DMS 273 treated with DMSO at 0.1 percent for 48 hours (cell line): Measurements from ENCODE around the gene RBM17.
"Not testable (repeated sequence)": the region's sequence is repeated elsewhere in the genome, so short reads cannot be mapped to it uniquely, and the experiment has no call there.

ENCODE experiments used
- DNase-seq: peaks from one replicate; lab custom pipeline; 2025; lab: John Stamatoyannopoulos, UW

The RBM17 gene

DNA sequence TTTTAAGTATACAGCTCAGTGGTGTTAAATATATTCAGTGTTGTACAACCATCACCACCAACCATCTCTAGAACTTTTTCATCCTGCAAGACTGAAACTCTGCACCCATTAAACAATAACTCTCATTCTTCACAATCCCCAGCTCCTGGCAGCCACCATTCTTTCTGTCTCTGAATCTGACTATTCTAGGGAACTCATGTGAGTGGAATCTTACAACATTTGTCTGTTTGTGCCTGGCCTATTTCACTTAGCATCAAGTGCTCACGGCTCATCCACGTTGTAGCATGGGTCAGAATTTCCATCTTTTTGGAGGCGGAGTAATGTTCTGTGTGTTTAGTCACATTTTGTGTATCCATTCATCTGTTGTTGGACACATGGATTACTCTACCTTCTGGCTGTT, 73.1 kb downstream of the RBM17 start:
- no peak for DNase-seq

DNA sequence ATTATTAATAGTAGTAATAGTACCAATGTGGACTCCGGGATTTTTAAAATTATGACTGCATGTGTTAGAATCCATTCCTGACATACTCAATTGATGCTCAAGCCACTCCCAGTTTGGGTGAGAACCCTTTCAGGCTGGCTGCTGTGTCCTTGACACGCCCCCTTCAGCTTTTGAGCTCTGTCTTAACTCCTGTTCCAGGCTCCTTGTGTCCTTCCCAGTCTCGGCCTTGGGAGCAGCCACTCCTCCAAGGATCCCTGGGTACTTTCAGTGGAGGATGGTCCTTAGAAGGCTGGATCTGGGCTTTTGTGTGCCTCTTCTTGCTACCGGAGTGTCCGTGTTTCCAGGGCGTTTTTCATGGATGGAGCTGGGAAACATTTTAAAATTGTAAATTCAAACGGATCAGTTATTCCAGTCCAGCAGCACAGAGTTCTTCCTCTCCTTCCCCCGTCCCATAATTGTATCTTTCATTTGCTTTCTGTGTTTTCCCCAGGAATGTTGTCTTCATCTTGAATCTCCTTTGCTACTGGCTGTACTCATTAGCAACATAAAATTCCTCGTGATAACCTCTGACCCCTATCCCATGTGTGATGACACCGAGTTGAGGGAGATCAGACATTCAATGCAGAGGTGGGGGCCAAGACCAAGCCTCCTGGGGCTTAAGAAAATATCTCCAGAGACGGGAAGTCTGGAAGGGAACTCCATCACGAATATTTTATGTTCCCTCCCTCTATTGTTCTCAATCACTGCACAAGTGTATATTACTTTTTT, 73.9 kb downstream of the RBM17 start:
- no peak for DNase-seq

- peak; percentile 24 for DNase-seq
These were observed 74.8 kb downstream of the RBM17 start for GRCh38 chr10:6163364-6164270.

- DNase-seq = no peak
These were observed 75.6 kb downstream of the RBM17 start for GRCh38 chr10:6164271-6165095.

- DNase-seq = no peak
These were observed 76.4 kb downstream of the RBM17 start for GRCh38 chr10:6165221-6165725.

- not testable (repeated sequence) for DNase-seq
These were observed 77.1 kb downstream of the RBM17 start for GRCh38 chr10:6165933-6166332.
